Activated CD8-positive, alpha-beta memory T cell treated with anti-CD3 and anti-CD28 coated beads, Interleukin-2, amount 10 ng/mL, durations not matched to agents 7 days and 5 days (primary cell): ENCODE results near the gene SRP14. TPM values are rescaled to one million over a fixed set of nuclear protein-coding genes. Genes with fewer than 3 reads are reported as not detected.

Source experiments
- ATAC-seq: fragments of 150-1000 bp; cut with Tn5 transposase; one replicate; pipeline ENCODE4 v1.10.0; 2021; ENCODE audit warnings: moderate library complexity
- CTCF ChIA-PET: fragments of 350-600 bp; sonication (Branson Sonifier 250); formaldehyde crosslinking; loops from one replicate; lab custom pipeline; 2021; ENCODE audit warnings: antibody characterized with exemption; lab: Charles Lee
- DNase-seq: peaks from one replicate; pipeline ENCODE4 v3.0.0-alpha.2; 2020
- H3K27ac Mint-ChIP-seq: one replicate; pipeline ENCODE4 v1.8.0; 2021; ENCODE audit warnings: mild to moderate bottlenecking, mixed read lengths
- H3K27me3 Mint-ChIP-seq: one replicate; pipeline ENCODE4 v1.8.0; 2021; ENCODE audit warnings: mixed read lengths
- H3K36me3 Mint-ChIP-seq: one replicate; pipeline ENCODE4 v1.8.0; 2021; ENCODE audit warnings: mild to moderate bottlenecking, mixed read lengths
- H3K4me1 Mint-ChIP-seq: one replicate; pipeline ENCODE4 v1.8.0; 2021; ENCODE audit warnings: mixed read lengths
- H3K4me3 Mint-ChIP-seq: one replicate; pipeline ENCODE4 v1.8.0; 2021; ENCODE audit warnings: mild to moderate bottlenecking, moderate library complexity, mixed read lengths
- H3K9me3 Mint-ChIP-seq: one replicate; pipeline ENCODE4 v1.8.0; 2022; ENCODE audit warnings: low read depth, mixed read lengths
- total RNA-seq, 2 experiments: library from RNA; stranded (reverse); gene quantifications; one replicate each; pipeline ENCODE4 v1.2.3, GENCODE V29; 2021

The SRP14 gene
- total RNA-seq, 2 experiments from 2014 or later: 150 to 160 TPM

- no peaks in the 10 kb centered on the region for H3K9me3 Mint-ChIP-seq
- DNase-seq: no peak
- no peak for ATAC-seq
- no peak overlapping the region for H3K4me3 Mint-ChIP-seq
- H3K36me3 Mint-ChIP-seq: peaks cover 14% of the 10 kb centered on the region
- CTCF ChIA-PET: interaction anchor here (0.9 to 5.1 kb wide), 3 partner anchors 44 to 68 kb away, joined by 3 to 37 read pairs (median 3); no protein-coding TSS in a partner anchor
- no peak overlapping the region for H3K27ac Mint-ChIP-seq
- peaks cover 56% of the 10 kb centered on the region for H3K4me1 Mint-ChIP-seq
- peaks cover 5% of the 10 kb centered on the region for H3K27me3 Mint-ChIP-seq
Observed at GRCh38 chr15:40052604-40053003, 13.6 kb upstream of the SRP14 start.

DNA sequence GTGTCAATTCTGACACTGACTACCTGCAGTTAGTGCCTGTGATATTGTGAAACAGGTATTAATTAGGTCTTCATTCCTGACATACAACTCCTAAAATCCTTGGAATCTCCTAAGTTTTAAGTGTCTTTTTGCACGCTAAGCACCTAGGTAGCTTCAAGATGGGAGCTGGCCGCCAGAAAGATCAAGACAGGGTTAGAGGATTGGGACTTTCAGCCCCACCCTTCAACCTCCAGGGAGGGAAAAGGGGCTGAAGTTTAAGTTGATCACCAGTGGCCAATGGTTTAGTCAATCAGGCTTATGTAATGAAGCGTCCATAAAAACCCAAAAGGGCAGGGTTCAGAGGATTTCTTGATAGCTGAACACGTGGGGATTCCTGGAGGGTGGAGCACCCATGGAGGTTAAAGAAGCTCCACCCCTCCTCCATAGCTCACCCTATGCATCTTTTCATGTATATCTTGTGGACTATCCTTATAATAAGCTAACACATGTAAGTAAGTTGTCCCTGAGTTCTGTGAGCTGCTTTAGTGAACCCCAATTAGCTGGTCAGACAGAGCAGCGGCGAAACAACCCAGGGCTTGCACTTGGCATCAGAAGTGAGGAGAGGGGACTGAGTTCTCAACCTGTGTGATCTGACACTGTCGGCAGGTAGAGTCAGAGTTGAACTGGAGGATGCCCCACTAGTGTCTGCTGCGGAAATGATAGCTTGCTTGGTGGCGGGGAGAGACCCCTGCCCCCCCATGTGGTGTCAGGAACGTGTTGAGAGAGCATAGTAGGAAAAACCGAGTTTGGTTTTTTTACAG is 12.8 kb upstream of the SRP14 start:
- peaks cover 64% of the 10 kb centered on the region for H3K4me1 Mint-ChIP-seq
- no peak for ATAC-seq
- no peaks in the 10 kb centered on the region for H3K9me3 Mint-ChIP-seq
- DNase-seq: no peak
- H3K4me3 Mint-ChIP-seq: no peak overlapping the region
- H3K36me3 Mint-ChIP-seq: peaks cover 13% of the 10 kb centered on the region
- H3K27me3 Mint-ChIP-seq: peaks cover 5% of the 10 kb centered on the region
- H3K27ac Mint-ChIP-seq: no peak overlapping the region
- CTCF ChIA-PET: interaction anchor here (0.9 to 5.1 kb wide), 4 partner anchors 44 to 223 kb away, joined by 3 to 37 read pairs (median 3); no protein-coding TSS in a partner anchor

GRCh38 chr15:40050788-40051470 is 11.9 kb upstream of the SRP14 start:
- peaks cover 5% of the 10 kb centered on the region for H3K27me3 Mint-ChIP-seq
- ATAC-seq (no peak), DNase-seq (peak; percentile 41)
- no peak overlapping the region for H3K27ac Mint-ChIP-seq
- CTCF ChIA-PET: interaction anchor here (1.2 to 5.1 kb wide), 2 partner anchors 54 to 224 kb away, joined by 3 to 37 read pairs; no protein-coding TSS in a partner anchor
- no peaks in the 10 kb centered on the region for H3K9me3 Mint-ChIP-seq
- H3K4me3 Mint-ChIP-seq: no peak overlapping the region
- peaks cover 15% of the 10 kb centered on the region for H3K36me3 Mint-ChIP-seq
- peaks cover 68% of the 10 kb centered on the region for H3K4me1 Mint-ChIP-seq

GRCh38 chr15:40048926-40049475 is 10.0 kb upstream of the SRP14 start:
- CTCF ChIA-PET: interaction anchor here (0.9 to 14.5 kb wide), 9 partner anchors 9 to 295 kb away, joined by 3 to 324 read pairs (median 5); partner anchors contain the start of gene BMF
- H3K4me3 Mint-ChIP-seq: no peak overlapping the region
- H3K4me1 Mint-ChIP-seq: peaks cover 69% of the 10 kb centered on the region
- ATAC-seq (no peak), DNase-seq (peak; percentile 27)
- peaks cover 15% of the 10 kb centered on the region for H3K36me3 Mint-ChIP-seq
- no peaks in the 10 kb centered on the region for H3K9me3 Mint-ChIP-seq
- H3K27ac Mint-ChIP-seq: no peak overlapping the region
- H3K27me3 Mint-ChIP-seq: peaks cover 5% of the 10 kb centered on the region

DNA sequence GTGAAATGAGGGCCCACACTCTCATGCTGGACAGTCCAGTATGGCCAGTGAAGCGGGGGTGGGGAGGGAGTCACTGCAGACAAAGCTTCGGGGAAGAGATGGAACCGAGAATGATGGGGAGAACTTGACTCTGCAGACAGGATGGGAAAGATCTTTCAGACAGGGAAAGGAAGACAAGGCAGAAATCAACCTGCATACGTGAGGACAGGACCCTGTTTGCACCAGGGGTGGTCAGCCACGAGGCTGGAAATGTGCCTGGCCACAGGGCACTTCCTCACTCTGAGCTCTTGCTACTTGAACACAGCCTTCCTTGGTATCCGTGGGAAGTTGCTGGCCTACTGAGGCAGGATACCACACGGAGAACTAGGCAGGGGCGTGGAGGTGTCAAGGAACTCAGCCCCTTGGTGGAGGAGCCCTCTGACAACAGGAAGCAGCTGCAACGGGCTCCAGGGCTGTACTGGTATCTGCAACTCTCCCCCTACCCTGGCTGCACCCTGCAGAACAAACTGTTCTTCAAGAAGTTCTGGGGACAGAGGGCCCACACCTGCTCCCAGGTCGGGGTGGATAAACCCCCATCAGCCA is 9.3 kb upstream of the SRP14 start:
- peaks cover 15% of the 10 kb centered on the region for H3K36me3 Mint-ChIP-seq
- ATAC-seq (no peak), DNase-seq (no peak)
- CTCF ChIA-PET: interaction anchor here (0.8 to 14.5 kb wide), 17 partner anchors 8 to 296 kb away, joined by 3 to 324 read pairs (median 5); partner anchors contain the start of genes BMF and BUB1B
- peak overlapping the region; percentile 86 for H3K27ac Mint-ChIP-seq
- H3K4me3 Mint-ChIP-seq: no peak overlapping the region
- H3K27me3 Mint-ChIP-seq: peaks cover 2% of the 10 kb centered on the region
- H3K4me1 Mint-ChIP-seq: peaks cover 63% of the 10 kb centered on the region
- no peaks in the 10 kb centered on the region for H3K9me3 Mint-ChIP-seq

GRCh38 chr15:40047415-40048210 is 8.6 kb upstream of the SRP14 start:
- CTCF ChIA-PET: interaction anchor here (0.7 to 14.5 kb wide), 21 partner anchors 8 to 297 kb away, joined by 3 to 324 read pairs (median 4); partner anchors contain the start of genes BMF and BUB1B
- no peaks in the 10 kb centered on the region for H3K9me3 Mint-ChIP-seq
- H3K27ac Mint-ChIP-seq: peak overlapping the region; percentile 86
- DNase-seq (peak; percentile 88), ATAC-seq (peak; percentile 76)
- H3K27me3 Mint-ChIP-seq: no peaks in the 10 kb centered on the region
- no peak overlapping the region for H3K4me3 Mint-ChIP-seq
- H3K4me1 Mint-ChIP-seq: peaks cover 63% of the 10 kb centered on the region
- H3K36me3 Mint-ChIP-seq: peaks cover 15% of the 10 kb centered on the region

- no peaks in the 10 kb centered on the region for H3K27me3 Mint-ChIP-seq
- CTCF ChIA-PET: interaction anchor here (0.7 to 14.5 kb wide), 16 partner anchors 12 to 275 kb away, joined by 3 to 324 read pairs (median 4); partner anchors contain the start of genes BMF and BUB1B
- H3K9me3 Mint-ChIP-seq: no peaks in the 10 kb centered on the region
- H3K27ac Mint-ChIP-seq: peak overlapping the region; percentile 86
- H3K36me3 Mint-ChIP-seq: peaks cover 15% of the 10 kb centered on the region
- no peak for ATAC-seq
- DNase-seq: no peak
- H3K4me3 Mint-ChIP-seq: no peak overlapping the region
- peaks cover 59% of the 10 kb centered on the region for H3K4me1 Mint-ChIP-seq
Observed at GRCh38 chr15:40046721-40047414, 7.9 kb upstream of the SRP14 start.

GRCh38 chr15:40045572-40046217 is 6.7 kb upstream of the SRP14 start:
- H3K9me3 Mint-ChIP-seq: no peaks in the 10 kb centered on the region
- no peak overlapping the region for H3K4me3 Mint-ChIP-seq
- H3K4me1 Mint-ChIP-seq: peaks cover 65% of the 10 kb centered on the region
- peaks cover 15% of the 10 kb centered on the region for H3K36me3 Mint-ChIP-seq
- no peak for ATAC-seq
- no peaks in the 10 kb centered on the region for H3K27me3 Mint-ChIP-seq
- no peak overlapping the region for H3K27ac Mint-ChIP-seq
- DNase-seq: no peak
- CTCF ChIA-PET: interaction anchor here (0.6 to 14.5 kb wide), 31 partner anchors 9 to 268 kb away, joined by 3 to 324 read pairs (median 4); partner anchors contain the start of genes BMF, BUB1B, EIF2AK4 and PLCB2

DNA sequence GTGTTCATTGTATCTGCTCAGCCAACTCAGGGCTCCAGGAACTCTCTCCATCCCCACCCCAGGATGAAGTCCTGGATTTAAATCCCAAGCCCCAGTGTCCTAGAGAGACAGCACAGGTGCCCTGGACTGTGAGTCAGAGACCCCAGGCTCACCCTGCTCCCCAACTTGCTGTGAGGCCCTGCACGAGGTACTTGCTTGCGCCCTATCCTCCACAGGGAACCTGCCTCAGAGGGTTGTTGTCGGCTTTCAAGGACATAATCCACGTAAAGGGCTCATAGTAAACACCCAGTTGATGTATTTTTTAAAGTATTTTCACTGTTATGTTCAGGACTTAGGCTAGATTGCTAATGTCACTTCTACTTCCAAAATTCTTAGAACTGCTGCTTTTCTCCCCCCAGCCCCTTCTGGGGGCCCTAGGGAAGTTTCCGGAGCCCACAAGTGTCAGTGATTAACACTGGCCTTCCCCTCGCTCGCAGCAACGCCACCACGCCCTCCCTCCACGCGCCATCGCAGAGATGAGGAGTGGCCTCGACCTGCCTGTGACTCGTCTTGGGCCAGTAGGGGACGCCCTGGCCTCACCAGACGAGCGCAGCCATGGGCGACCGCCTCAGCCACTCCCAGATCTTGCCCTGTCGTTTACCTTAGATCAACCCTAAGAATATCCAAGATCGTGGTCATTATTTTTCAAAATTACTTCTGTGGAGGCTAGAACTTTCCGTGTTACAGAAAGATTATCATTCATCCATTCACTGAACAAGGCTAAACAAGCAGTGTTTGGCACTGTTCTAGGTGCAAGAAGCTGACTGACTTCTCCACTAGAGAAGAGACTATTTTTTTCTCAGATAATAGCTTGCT is 6.0 kb upstream of the SRP14 start:
- H3K27me3 Mint-ChIP-seq: no peaks in the 10 kb centered on the region
- H3K36me3 Mint-ChIP-seq: peaks cover 12% of the 10 kb centered on the region
- H3K4me3 Mint-ChIP-seq: peak overlapping the region; percentile 22
- ATAC-seq (peak; percentile 92), DNase-seq (peak; percentile 90)
- no peaks in the 10 kb centered on the region for H3K9me3 Mint-ChIP-seq
- H3K4me1 Mint-ChIP-seq: peaks cover 69% of the 10 kb centered on the region
- CTCF ChIA-PET: interaction anchor here (0.6 to 14.5 kb wide), 31 partner anchors 8 to 269 kb away, joined by 3 to 324 read pairs (median 4); partner anchors contain the start of genes BMF, BUB1B, EIF2AK4 and PLCB2
- H3K27ac Mint-ChIP-seq: peak overlapping the region; percentile 62

- Mint-ChIP-seq H3K4me3 (no peak overlapping the region), H3K4me1 (peaks cover 65% of the 10 kb centered on the region), H3K9me3 (no peaks in the 10 kb centered on the region), H3K36me3 (peaks cover 10% of the 10 kb centered on the region), H3K27ac (no peak overlapping the region), H3K27me3 (no peaks in the 10 kb centered on the region)
- CTCF ChIA-PET: interaction anchor here (0.9 to 14.5 kb wide), 5 partner anchors 61 to 235 kb away, joined by 3 to 324 read pairs (median 42); partner anchors contain the start of genes BMF and BUB1B
- ATAC-seq (no peak), DNase-seq (no peak)
Observed at GRCh38 chr15:40043927-40044716, 5.1 kb upstream of the SRP14 start.
